ENCODE data around the gene ATG4B.

DNA sequence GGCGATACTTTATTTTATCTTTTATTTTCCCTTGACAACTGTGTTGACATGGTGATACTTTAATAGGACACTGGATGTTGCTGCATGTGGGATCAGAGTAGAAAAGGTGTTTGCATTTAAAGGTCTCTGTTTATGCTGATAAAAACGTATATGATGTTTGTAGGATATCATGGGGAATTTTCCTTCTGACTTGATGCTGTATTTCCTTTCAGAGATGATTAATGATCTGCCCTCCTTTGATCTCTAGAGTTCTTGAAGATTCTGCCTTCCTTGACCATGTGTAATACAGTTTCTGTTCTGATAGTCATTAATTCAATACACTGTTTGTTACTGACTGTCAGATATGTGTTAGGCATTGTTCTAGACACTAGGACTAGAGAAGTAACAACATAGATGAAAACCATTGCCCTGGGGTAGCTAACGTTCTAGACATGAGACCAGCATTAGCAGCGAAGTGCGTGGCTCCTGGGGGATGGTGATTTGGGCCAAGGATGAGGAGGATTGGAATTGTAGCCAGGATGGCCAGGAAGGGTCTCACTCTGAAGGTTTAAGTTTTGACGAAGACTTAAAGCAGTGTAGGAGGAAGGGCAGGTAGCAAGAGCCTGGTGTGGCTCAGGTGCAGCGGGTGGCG lies 2.8 kb downstream of the ATG4B start:
- TF ChIP-seq POLR2A (IDR thresholded peaks at IDR 0.05; ENCODE audit: low read length) (no peak), GATA1 (IDR thresholded peaks at IDR 0.05; ENCODE audit: low read depth, low read length) (no peak)
